ENCODE data around the gene DEPDC1. TPM values are rescaled to one million over a fixed set of nuclear protein-coding genes. Genes with fewer than 3 reads are reported as not detected.
"Not testable (repeated sequence)": the region's sequence is repeated elsewhere in the genome, so short reads cannot be mapped to it uniquely, and the experiment has no call there.

DEPDC1 gene
- total and polyA plus RNA-seq, 4 donors: 0.10 to 0.99 (median 0.25) TPM; not detected in 1

GRCh38 chr1:68485431-68486022 lies 11.4 kb downstream of the DEPDC1 start:
- Histone ChIP-seq H3K36me3 (ENCODE audit: control insufficient read depth in 1 of 2, insufficient read depth in 2 of 2, low read length in 1 of 2) (no peaks in the 10 kb centered on the region), H3K9me3 (ENCODE audit: control insufficient read depth, low read length) (no peaks in the 10 kb centered on the region), H3K4me3 (ENCODE audit: low read length in 2 of 2) (no peak overlapping the region), H3K27ac (ENCODE audit: low read depth in 1 of 2, low read length in 2 of 2) (no peak overlapping the region), H3K27me3 (ENCODE audit: control insufficient read depth in 1 of 2, insufficient read depth in 2 of 2, low read length in 1 of 2) (no peaks in the 10 kb centered on the region), H3K4me1 (ENCODE audit: control insufficient read depth in 1 of 2, insufficient read depth in 2 of 2, low read length in 2 of 2) (no peaks in the 10 kb centered on the region)
- intact Hi-C loops (cut with DNase I): no loop called here
- 57 to 83% methylated on average over 3 of the region's 3 CpGs for WGBS, 2 donors
- DNase-seq (no peak), ATAC-seq (ENCODE audit: low FRiP score) (no peak)

GRCh38 chr1:68484618-68485017 lies 12.3 kb downstream of the DEPDC1 start:
- no peak for ATAC-seq (ENCODE audit: low FRiP score)
- Histone ChIP-seq H3K27ac (ENCODE audit: low read depth in 1 of 2, low read length in 2 of 2) (no peak overlapping the region), H3K36me3 (ENCODE audit: control insufficient read depth in 1 of 2, insufficient read depth in 2 of 2, low read length in 1 of 2) (no peaks in the 10 kb centered on the region), H3K4me3 (ENCODE audit: low read length in 2 of 2) (no peak overlapping the region), H3K27me3 (ENCODE audit: control insufficient read depth in 1 of 2, insufficient read depth in 2 of 2, low read length in 1 of 2) (no peaks in the 10 kb centered on the region), H3K4me1 (ENCODE audit: control insufficient read depth in 1 of 2, insufficient read depth in 2 of 2, low read length in 2 of 2) (no peaks in the 10 kb centered on the region), H3K9me3 (ENCODE audit: control insufficient read depth, low read length) (no peaks in the 10 kb centered on the region)
- 95 to 100% methylated on average over 1 of the region's 1 CpG for WGBS, 2 donors
- no peak for DNase-seq
- intact Hi-C loops (cut with DNase I): no loop called here

DNA sequence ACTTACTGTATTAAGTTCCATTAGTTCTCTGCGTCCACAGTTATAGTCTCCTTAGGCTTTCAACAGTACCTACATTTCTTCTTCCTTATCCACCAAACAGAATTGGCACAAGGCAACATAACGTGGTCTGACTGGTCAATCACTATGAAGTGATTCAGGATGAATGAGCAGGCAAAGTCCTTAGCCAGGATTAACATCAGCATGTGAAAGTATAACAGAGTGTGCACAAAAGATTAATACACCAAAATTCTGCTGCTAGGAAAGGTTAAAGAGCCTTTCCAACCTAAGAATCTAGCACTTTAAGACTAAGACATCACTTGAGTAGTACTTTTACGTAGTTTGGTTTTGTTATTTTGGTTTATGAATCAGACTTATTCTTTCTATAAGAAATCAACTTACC lies 15.8 kb downstream of the DEPDC1 start:
- H3K9me3 ChIP-seq (ENCODE audit: control insufficient read depth, low read length): no peaks in the 10 kb centered on the region
- no peaks in the 10 kb centered on the region for H3K4me1 ChIP-seq (ENCODE audit: control insufficient read depth in 1 of 2, insufficient read depth in 2 of 2, low read length in 2 of 2)
- 91 to 95% methylated on average over 3 of the region's 3 CpGs for WGBS, 2 donors
- no peak for ATAC-seq (ENCODE audit: low FRiP score)
- no peaks in the 10 kb centered on the region for H3K27me3 ChIP-seq (ENCODE audit: control insufficient read depth in 1 of 2, insufficient read depth in 2 of 2, low read length in 1 of 2)
- no peak overlapping the region for H3K27ac ChIP-seq (ENCODE audit: low read depth in 1 of 2, low read length in 2 of 2)
- H3K4me3 ChIP-seq (ENCODE audit: low read length in 2 of 2): no peak overlapping the region
- no peaks in the 10 kb centered on the region for H3K36me3 ChIP-seq (ENCODE audit: control insufficient read depth in 1 of 2, insufficient read depth in 2 of 2, low read length in 1 of 2)
- intact Hi-C loops (cut with DNase I): no loop called here
- DNase-seq: no peak

DNA sequence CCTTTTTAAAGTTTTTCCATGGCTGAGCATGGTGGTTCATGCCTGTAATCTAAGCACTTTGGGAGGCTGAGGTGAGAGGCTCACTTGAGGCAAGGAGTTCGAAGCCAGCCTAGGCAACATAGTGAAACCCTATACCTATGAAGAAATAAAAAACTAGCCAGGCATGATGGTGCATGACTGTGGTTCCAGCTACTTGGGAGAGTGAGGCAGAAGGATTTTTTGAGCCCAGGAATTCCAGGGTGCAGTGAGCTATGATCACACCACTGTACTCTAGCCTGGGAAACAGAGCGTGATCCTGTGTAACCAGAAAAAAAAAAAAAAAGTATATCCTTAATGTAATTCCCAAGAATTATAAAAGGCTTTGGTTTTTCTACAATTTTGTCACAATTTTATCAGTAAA lies 17.4 kb downstream of the DEPDC1 start:
- H3K27me3 ChIP-seq (ENCODE audit: control insufficient read depth in 1 of 2, insufficient read depth in 2 of 2, low read length in 1 of 2): no peaks in the 10 kb centered on the region
- no peaks in the 10 kb centered on the region for H3K4me1 ChIP-seq (ENCODE audit: control insufficient read depth in 1 of 2, insufficient read depth in 2 of 2, low read length in 2 of 2)
- intact Hi-C loops (cut with DNase I): no loop called here
- no peak overlapping the region for H3K4me3 ChIP-seq (ENCODE audit: low read length in 2 of 2)
- no peaks in the 10 kb centered on the region for H3K36me3 ChIP-seq (ENCODE audit: control insufficient read depth in 1 of 2, insufficient read depth in 2 of 2, low read length in 1 of 2)
- DNase-seq (no peak), ATAC-seq (ENCODE audit: low FRiP score) (no peak)
- 98 to 99% methylated on average over 2 of the region's 2 CpGs for WGBS, 2 donors
- no peaks in the 10 kb centered on the region for H3K9me3 ChIP-seq (ENCODE audit: control insufficient read depth, low read length)
- no peak overlapping the region for H3K27ac ChIP-seq (ENCODE audit: low read depth in 1 of 2, low read length in 2 of 2)

- intact Hi-C loops (cut with DNase I): no loop called here
- no peak overlapping the region for H3K27ac ChIP-seq (ENCODE audit: low read depth in 1 of 2, low read length in 2 of 2)
- no peaks in the 10 kb centered on the region for H3K4me1 ChIP-seq (ENCODE audit: control insufficient read depth in 1 of 2, insufficient read depth in 2 of 2, low read length in 2 of 2)
- H3K27me3 ChIP-seq (ENCODE audit: control insufficient read depth in 1 of 2, insufficient read depth in 2 of 2, low read length in 1 of 2): no peaks in the 10 kb centered on the region
- WGBS, 2 donors: 85 to 90% methylated on average over 2 of the region's 2 CpGs
- ATAC-seq (ENCODE audit: low FRiP score) (no peak), DNase-seq (no peak)
- H3K4me3 ChIP-seq (ENCODE audit: low read length in 2 of 2): no peak overlapping the region
- H3K36me3 ChIP-seq (ENCODE audit: control insufficient read depth in 1 of 2, insufficient read depth in 2 of 2, low read length in 1 of 2): no peaks in the 10 kb centered on the region
- no peaks in the 10 kb centered on the region for H3K9me3 ChIP-seq (ENCODE audit: control insufficient read depth, low read length)
These were observed 18.2 kb downstream of the DEPDC1 start for GRCh38 chr1:68478662-68479061.

DNA sequence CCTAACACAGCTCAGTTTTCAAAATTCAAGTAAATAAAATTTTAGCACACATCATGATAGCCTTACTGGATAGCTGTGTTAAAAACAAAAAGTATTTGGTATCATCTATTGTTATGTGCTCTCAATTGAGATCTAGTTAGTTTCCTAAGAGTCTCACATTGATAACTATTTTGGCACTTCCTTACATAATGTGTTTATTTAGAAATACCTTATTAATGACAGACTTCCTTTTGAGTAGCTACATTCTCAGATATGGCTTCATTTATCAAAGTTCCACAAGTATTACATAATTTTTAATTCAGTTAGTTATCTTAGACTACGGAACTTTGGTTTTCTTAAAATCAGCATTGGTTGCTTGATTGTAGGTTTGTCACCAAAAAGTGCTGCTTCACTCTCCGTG lies 20.3 kb downstream of the DEPDC1 start:
- H3K4me3 ChIP-seq (ENCODE audit: low read length in 2 of 2); H3K36me3 ChIP-seq (ENCODE audit: control insufficient read depth in 1 of 2, insufficient read depth in 2 of 2, low read length in 1 of 2); H3K9me3 ChIP-seq (ENCODE audit: control insufficient read depth, low read length); H3K27ac ChIP-seq (ENCODE audit: low read depth in 1 of 2, low read length in 2 of 2); H3K27me3 ChIP-seq (ENCODE audit: control insufficient read depth in 1 of 2, insufficient read depth in 2 of 2, low read length in 1 of 2); H3K4me1 ChIP-seq (ENCODE audit: control insufficient read depth in 1 of 2, insufficient read depth in 2 of 2, low read length in 2 of 2); intact Hi-C loops (cut with DNase I); ATAC-seq (ENCODE audit: low FRiP score); DNase-seq: not testable (repeated sequence)
- 4 to 10% methylated on average over 2 of the region's 2 CpGs for WGBS, 2 donors

DNA sequence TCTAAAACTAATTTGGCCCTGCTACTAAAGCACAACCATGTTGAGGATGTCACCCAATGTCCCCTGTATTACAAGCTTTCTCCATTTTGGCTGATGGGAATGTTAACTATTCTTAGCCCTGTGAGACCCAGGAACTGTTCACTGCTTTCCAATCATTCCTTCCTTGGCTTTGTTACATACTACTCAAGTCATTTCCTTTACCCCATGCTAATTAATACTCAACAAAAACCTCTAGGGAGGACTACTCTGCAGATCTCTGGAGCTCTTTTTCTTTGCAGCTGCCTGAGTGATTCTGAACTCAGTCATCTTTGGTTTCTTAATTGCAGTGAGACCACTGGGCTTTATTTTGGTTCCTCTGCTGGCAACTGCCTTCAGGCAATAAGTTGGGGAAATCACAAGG lies 23.8 kb downstream of the DEPDC1 start:
- H3K4me3 ChIP-seq (ENCODE audit: low read length in 2 of 2): no peak overlapping the region
- no peaks in the 10 kb centered on the region for H3K36me3 ChIP-seq (ENCODE audit: control insufficient read depth in 1 of 2, insufficient read depth in 2 of 2, low read length in 1 of 2)
- no peak overlapping the region for H3K27ac ChIP-seq (ENCODE audit: low read depth in 1 of 2, low read length in 2 of 2)
- no peaks in the 10 kb centered on the region for H3K4me1 ChIP-seq (ENCODE audit: control insufficient read depth in 1 of 2, insufficient read depth in 2 of 2, low read length in 2 of 2)
- H3K9me3 ChIP-seq (ENCODE audit: control insufficient read depth, low read length): no peaks in the 10 kb centered on the region
- ATAC-seq (ENCODE audit: low FRiP score) (no peak), DNase-seq (no peak)
- H3K27me3 ChIP-seq (ENCODE audit: control insufficient read depth in 1 of 2, insufficient read depth in 2 of 2, low read length in 1 of 2): no peaks in the 10 kb centered on the region
- intact Hi-C loops (cut with DNase I): no loop called here

DNA sequence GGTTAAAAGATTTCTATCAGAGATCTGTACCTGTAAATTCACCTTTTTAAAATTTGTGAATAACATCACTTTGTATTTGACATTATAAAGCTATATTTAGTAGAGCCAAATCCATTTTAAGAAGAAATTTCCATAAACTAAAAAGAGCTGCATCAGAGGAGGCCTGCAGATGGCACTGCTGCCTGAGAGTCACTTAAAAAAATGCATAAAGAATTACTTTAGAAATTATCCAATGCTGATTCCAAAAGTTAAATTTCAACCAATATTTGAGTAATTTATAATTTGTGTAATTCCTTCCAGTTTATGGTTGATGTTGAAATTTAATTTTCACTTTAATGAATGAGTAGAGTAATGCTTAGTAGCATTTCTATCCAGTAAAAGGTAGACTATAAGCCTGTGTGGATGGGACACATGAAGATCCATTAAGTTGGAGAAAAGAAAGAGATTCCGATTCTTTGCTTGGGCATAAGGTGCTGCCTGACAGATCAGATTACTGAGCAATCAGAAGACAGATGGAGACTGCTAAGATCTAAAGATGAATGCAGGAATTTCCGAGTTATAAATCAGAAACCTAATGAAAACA lies 26.4 kb downstream of the DEPDC1 start:
- no peak for DNase-seq
- Histone ChIP-seq H3K4me1 (ENCODE audit: control insufficient read depth in 1 of 2, insufficient read depth in 2 of 2, low read length in 2 of 2) (no peaks in the 10 kb centered on the region), H3K9me3 (ENCODE audit: control insufficient read depth, low read length) (no peaks in the 10 kb centered on the region), H3K27ac (ENCODE audit: low read depth in 1 of 2, low read length in 2 of 2) (no peak overlapping the region), H3K36me3 (ENCODE audit: control insufficient read depth in 1 of 2, insufficient read depth in 2 of 2, low read length in 1 of 2) (no peaks in the 10 kb centered on the region), H3K27me3 (ENCODE audit: control insufficient read depth in 1 of 2, insufficient read depth in 2 of 2, low read length in 1 of 2) (no peaks in the 10 kb centered on the region), H3K4me3 (ENCODE audit: low read length in 2 of 2) (no peak overlapping the region)
- 74 to 80% methylated on average over 2 of the region's 2 CpGs for WGBS, 2 donors
- ATAC-seq (ENCODE audit: low FRiP score): no peak
- intact Hi-C loops (cut with DNase I): no loop called here

DNA sequence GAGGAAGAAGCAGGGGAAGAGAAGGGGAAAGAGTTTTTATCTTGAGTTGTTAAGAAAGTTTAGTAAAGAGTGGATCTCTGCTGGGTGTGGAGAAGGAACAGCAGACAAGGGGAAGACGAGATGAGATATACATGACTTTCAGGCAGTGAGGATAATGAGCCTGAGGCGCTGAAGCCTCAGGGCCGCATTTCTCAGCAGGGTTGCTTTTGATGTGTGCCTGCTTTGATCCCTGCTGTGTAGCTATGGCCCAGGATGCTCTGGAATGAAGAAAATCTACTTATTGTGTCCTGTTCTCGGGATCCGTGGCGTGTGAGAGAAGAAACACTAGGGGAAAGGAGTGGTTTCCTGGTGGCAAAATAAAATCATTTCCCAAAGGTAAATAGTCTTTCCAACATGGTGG lies 32.0 kb downstream of the DEPDC1 start:
- Histone ChIP-seq H3K4me3 (ENCODE audit: low read length in 2 of 2) (no peak overlapping the region), H3K36me3 (ENCODE audit: control insufficient read depth in 1 of 2, insufficient read depth in 2 of 2, low read length in 1 of 2) (no peaks in the 10 kb centered on the region), H3K27me3 (ENCODE audit: control insufficient read depth in 1 of 2, insufficient read depth in 2 of 2, low read length in 1 of 2) (no peaks in the 10 kb centered on the region), H3K4me1 (ENCODE audit: control insufficient read depth in 1 of 2, insufficient read depth in 2 of 2, low read length in 2 of 2) (no peaks in the 10 kb centered on the region), H3K27ac (ENCODE audit: low read depth in 1 of 2, low read length in 2 of 2) (no peak overlapping the region), H3K9me3 (ENCODE audit: control insufficient read depth, low read length) (peaks cover 7% of the 10 kb centered on the region)
- WGBS, 2 donors: 69% methylated on average over 6 of the region's 6 CpGs
- ATAC-seq (ENCODE audit: low FRiP score) (no peak), DNase-seq (no peak)
- intact Hi-C loops (cut with DNase I): loop anchor here in 1 of 2 donors (10.0 kb wide), 1 partner anchor 1270 kb away; no protein-coding TSS in a partner anchor
